Measurements from ENCODE around the gene PDXK. TPM values are rescaled to one million over a fixed set of nuclear protein-coding genes. Genes with fewer than 3 reads are reported as not detected.

The PDXK gene
- total and polyA plus RNA-seq, 10 of the 15 experiments (the other 5 are each of a cell fraction or from before 2014, with no cell fraction given) = 3.7 to 141 (median 60.0) TPM

GRCh38 chr21:43768868-43769167 lies 49.9 kb downstream of the PDXK start:
- H3K27ac ChIP-seq (ENCODE audit: control insufficient read depth, insufficient read depth) = no peak overlapping the region
- TF ChIP-seq NRF1 (conservative IDR thresholded peaks at IDR 0.05; ENCODE audit: low read depth, low read length) (no peak), ZBTB33 (IDR thresholded peaks at IDR 0.05) (no peak), DPF2 (IDR thresholded peaks at IDR 0.05) (no peak), E2F8 (IDR thresholded peaks at IDR 0.05; ENCODE audit: low read depth, partially characterized antibody) (no peak), TAF1 (IDR thresholded peaks at IDR 0.05; ENCODE audit: borderline replicate concordance, low read depth, low read length) (no peak), CEBPB (IDR thresholded peaks at IDR 0.05; ENCODE audit: borderline replicate concordance in 1 of 2, low read depth in 2 of 2, low read length in 2 of 2) (no peak), MEF2B (IDR thresholded peaks at IDR 0.05; ENCODE audit: partially characterized antibody, poor library complexity, severe bottlenecking) (no peak), SP1 (IDR thresholded peaks at IDR 0.05; ENCODE audit: low read depth, low read length) (no peak), ZNF592 (IDR thresholded peaks at IDR 0.05) (no peak), EED (IDR thresholded peaks at IDR 0.05; ENCODE audit: low read depth) (no peak), SREBF1 (IDR thresholded peaks at IDR 0.05; ENCODE audit: low read length) (no peak), NFYB (IDR thresholded peaks at IDR 0.05; ENCODE audit: insufficient read depth, low read depth, low read length) (no peak), NBN (IDR thresholded peaks at IDR 0.05) (no peak), KDM1A (IDR thresholded peaks at IDR 0.05; ENCODE audit: borderline replicate concordance) (no peak)
- TF ChIP-seq, protein P1, sequence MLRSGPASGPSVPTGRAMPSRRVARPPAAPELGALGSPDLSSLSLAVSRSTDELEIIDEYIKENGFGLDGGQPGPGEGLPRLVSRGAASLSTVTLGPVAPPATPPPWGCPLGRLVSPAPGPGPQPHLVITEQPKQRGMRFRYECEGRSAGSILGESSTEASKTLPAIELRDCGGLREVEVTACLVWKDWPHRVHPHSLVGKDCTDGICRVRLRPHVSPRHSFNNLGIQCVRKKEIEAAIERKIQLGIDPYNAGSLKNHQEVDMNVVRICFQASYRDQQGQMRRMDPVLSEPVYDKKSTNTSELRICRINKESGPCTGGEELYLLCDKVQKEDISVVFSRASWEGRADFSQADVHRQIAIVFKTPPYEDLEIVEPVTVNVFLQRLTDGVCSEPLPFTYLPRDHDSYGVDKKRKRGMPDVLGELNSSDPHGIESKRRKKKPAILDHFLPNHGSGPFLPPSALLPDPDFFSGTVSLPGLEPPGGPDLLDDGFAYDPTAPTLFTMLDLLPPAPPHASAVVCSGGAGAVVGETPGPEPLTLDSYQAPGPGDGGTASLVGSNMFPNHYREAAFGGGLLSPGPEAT (IDR thresholded peaks at IDR 0.05; ENCODE audit: low read depth) = no peak

More at GRCh38 chr21:43768868-43769167, 49.9 kb downstream of the PDXK start:
- Histone ChIP-seq H3K9me3 (replicated peaks; ENCODE audit: control insufficient read depth, insufficient read depth, low read length) (peaks cover 2% of the 10 kb centered on the region; the same call in 1 of the 3 replicates), H3K4me2 (ENCODE audit: control insufficient read depth, insufficient read depth) (no peak overlapping the region), H3K79me2 (ENCODE audit: control insufficient read depth, insufficient read depth, low read length) (no peaks in the 10 kb centered on the region), H2AFZ (ENCODE audit: control insufficient read depth, low read depth, low read length) (no peak overlapping the region), H3K9ac (ENCODE audit: control insufficient read depth, insufficient read depth, low read length) (no peak overlapping the region), H3K27me3 (replicated peaks in 1 of 2; ENCODE audit: control insufficient read depth in 2 of 2, insufficient read depth in 2 of 2, low read length in 1 of 2) (no peaks in the 10 kb centered on the region), H3K4me1 (ENCODE audit: control insufficient read depth, insufficient read depth, low read length) (no peaks in the 10 kb centered on the region; the same call in 1 of the 2 replicates), H3K36me3 (ENCODE audit: control insufficient read depth in 2 of 2, insufficient read depth in 2 of 2, low read length in 1 of 2) (0 out of 4 replicates have a peak, but pooled peaks cover 0 to under 1% of the 10 kb centered on the region in 2 experiments), H4K20me1 (ENCODE audit: control insufficient read depth, insufficient read depth) (no peaks in the 10 kb centered on the region), H3K4me3 (no peak overlapping the region)
- POLR2A ChIA-PET = no interaction called here
- CTCF ChIA-PET = interaction anchor here (1.1 kb wide), 1 partner anchor 14 kb away, joined by 6 read pairs; no protein-coding TSS in a partner anchor
- SMC1A ChIA-PET (ENCODE audit: uncharacterized antibody, unreplicated experiment) = no interaction called here
- in situ Hi-C loops (cut with MboI) = no loop called here
- BruUV-seq (replicated peaks) = no TSS peak
- RAD21 ChIA-PET (ENCODE audit: unreplicated experiment) = no interaction called here
- ATAC-seq (no peak), FAIRE-seq (no peak), DNase-seq (ENCODE audit: low read depth, low spot score) (no peak)
- WGBS (ENCODE audit: insufficient coverage, insufficient replicate concordance, low lambda C conversion rate, missing lambda C conversion rate) = 72% methylated on average over 8 of the region's 8 CpGs
- intact Hi-C loops (cut with micrococcal nuclease; ENCODE audit: unreplicated experiment) = no loop called here

All from GM12878 (cell line).